HL-60 (cell line): ENCODE measurements around the gene ASS1.

Source experiments
- DNase-seq, 2 experiments: peaks; one replicate each; pipeline ENCODE4 v3.0.0-alpha.2; 2010 to 2020; ENCODE audit warnings: low read depth in 1 of 2, low spot score in 1 of 2
- H3K27ac ChIP-seq: fragments of 250-450 bp; sonication (Bioruptor Pico); replicated peaks from 2 replicates; pipeline ENCODE4 v1.5.1; 2020; ENCODE audit warnings: mild to moderate bottlenecking, moderate library complexity
- H3K27me3 ChIP-seq: fragments of 250-450 bp; sonication (Bioruptor Pico); 2 replicates; pipeline ENCODE4 v1.5.1; 2021; ENCODE audit warnings: mild to moderate bottlenecking, moderate library complexity; ENCODE audit not compliant: insufficient read depth, poor library complexity, severe bottlenecking
- H3K4me3 ChIP-seq: replicated peaks from 2 replicates; pipeline ENCODE4 v1.5.1; 2011; ENCODE audit warnings: mild to moderate bottlenecking, control low read depth, low read length; ENCODE audit not compliant: insufficient read depth
- GABPA ChIP-seq: IDR thresholded peaks from 2 replicates; pipeline ENCODE4 v1.6.1; 2012; ENCODE audit warnings: low read depth
- POLR2AphosphoS5 ChIP-seq: IDR thresholded peaks from 2 replicates; pipeline ENCODE4 v1.6.1; 2012; ENCODE audit warnings: low read depth
- SPI1 ChIP-seq: IDR thresholded peaks from 2 replicates; pipeline ENCODE4 v1.6.1; 2012; ENCODE audit warnings: low read depth, mild to moderate bottlenecking, borderline replicate concordance
- TF ChIP-seq, protein P1 (sequence below): IDR thresholded peaks from one replicate; pipeline ENCODE4 v1.5.1; 2011; ENCODE audit warnings: low read length, control low read depth, inconsistent platforms; ENCODE audit not compliant: insufficient read depth
- TF ChIP-seq, protein P2 (sequence below): IDR thresholded peaks from 2 replicates; pipeline ENCODE4 v1.6.1; 2012; ENCODE audit warnings: low read depth; ENCODE audit not compliant: insufficient replicate concordance

The ASS1 gene

DNA sequence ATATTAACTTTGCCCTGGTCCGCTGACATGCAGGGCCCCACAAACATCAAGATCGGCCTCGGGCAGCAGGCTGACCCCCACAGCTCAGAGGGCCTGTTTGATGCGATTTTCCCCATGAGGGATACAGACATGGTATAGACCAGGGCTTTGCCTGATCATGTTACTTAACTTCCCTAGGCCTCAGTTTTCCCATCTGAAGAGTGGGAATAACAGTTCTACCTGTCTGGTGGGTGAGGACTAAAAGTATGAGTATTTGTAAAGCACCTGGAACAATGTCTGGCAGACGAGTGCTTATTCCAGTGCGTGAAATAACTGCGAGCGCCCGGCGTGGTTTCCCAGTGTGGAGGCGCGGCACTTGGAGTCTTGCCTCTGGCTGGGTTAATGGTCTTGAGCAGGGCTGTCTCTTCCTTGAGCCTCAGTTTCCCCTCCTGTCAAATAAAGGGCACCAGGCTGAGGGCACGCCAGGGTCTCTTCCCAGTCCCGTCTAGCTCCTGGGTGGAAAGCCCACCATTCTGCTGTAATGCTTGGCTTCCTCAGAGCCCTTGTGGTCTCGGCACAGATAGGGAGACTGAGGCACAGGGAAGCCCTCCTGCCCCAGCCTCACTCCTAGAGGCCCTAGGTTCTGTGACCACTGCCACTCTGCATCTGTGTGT is 47.2 kb downstream of the ASS1 start:
- H3K27ac ChIP-seq, result no peak overlapping the region
- no peaks in the 10 kb centered on the region for H3K27me3 ChIP-seq
- no peak for DNase-seq
- no peak for TF ChIP-seq SPI1
- TF ChIP-seq GABPA, result no peak
- no peak overlapping the region for H3K4me3 ChIP-seq

DNA sequence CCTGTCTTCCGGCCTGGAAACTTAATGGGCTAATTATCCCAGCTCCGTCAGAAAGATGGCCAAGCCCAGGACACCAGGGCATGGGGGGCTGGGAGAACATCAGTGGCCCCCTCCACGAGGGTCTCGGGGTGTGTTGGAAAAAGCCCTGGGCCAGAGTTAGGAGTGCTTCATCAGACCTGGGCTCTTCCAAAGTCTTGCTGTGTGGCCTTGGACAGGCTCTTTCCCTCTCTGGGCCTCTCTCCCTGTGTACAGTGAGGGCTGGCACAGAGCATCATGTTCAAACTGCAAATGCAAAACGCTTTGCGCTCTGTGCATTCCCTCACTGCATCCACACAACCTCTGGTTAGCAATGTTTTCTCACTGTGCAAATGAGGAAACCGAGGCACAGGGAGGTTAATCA is 48.3 kb downstream of the ASS1 start:
- TF ChIP-seq, protein P1, sequence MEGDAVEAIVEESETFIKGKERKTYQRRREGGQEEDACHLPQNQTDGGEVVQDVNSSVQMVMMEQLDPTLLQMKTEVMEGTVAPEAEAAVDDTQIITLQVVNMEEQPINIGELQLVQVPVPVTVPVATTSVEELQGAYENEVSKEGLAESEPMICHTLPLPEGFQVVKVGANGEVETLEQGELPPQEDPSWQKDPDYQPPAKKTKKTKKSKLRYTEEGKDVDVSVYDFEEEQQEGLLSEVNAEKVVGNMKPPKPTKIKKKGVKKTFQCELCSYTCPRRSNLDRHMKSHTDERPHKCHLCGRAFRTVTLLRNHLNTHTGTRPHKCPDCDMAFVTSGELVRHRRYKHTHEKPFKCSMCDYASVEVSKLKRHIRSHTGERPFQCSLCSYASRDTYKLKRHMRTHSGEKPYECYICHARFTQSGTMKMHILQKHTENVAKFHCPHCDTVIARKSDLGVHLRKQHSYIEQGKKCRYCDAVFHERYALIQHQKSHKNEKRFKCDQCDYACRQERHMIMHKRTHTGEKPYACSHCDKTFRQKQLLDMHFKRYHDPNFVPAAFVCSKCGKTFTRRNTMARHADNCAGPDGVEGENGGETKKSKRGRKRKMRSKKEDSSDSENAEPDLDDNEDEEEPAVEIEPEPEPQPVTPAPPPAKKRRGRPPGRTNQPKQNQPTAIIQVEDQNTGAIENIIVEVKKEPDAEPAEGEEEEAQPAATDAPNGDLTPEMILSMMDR, result no peak
- TF ChIP-seq POLR2AphosphoS5 (no peak), SPI1 (no peak), GABPA (no peak)
- TF ChIP-seq, protein P2, sequence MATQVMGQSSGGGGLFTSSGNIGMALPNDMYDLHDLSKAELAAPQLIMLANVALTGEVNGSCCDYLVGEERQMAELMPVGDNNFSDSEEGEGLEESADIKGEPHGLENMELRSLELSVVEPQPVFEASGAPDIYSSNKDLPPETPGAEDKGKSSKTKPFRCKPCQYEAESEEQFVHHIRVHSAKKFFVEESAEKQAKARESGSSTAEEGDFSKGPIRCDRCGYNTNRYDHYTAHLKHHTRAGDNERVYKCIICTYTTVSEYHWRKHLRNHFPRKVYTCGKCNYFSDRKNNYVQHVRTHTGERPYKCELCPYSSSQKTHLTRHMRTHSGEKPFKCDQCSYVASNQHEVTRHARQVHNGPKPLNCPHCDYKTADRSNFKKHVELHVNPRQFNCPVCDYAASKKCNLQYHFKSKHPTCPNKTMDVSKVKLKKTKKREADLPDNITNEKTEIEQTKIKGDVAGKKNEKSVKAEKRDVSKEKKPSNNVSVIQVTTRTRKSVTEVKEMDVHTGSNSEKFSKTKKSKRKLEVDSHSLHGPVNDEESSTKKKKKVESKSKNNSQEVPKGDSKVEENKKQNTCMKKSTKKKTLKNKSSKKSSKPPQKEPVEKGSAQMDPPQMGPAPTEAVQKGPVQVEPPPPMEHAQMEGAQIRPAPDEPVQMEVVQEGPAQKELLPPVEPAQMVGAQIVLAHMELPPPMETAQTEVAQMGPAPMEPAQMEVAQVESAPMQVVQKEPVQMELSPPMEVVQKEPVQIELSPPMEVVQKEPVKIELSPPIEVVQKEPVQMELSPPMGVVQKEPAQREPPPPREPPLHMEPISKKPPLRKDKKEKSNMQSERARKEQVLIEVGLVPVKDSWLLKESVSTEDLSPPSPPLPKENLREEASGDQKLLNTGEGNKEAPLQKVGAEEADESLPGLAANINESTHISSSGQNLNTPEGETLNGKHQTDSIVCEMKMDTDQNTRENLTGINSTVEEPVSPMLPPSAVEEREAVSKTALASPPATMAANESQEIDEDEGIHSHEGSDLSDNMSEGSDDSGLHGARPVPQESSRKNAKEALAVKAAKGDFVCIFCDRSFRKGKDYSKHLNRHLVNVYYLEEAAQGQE, result no peak
- Histone ChIP-seq H3K27me3 (no peaks in the 10 kb centered on the region), H3K4me3 (no peak overlapping the region), H3K27ac (no peak overlapping the region)
- DNase-seq, result no peak

DNA sequence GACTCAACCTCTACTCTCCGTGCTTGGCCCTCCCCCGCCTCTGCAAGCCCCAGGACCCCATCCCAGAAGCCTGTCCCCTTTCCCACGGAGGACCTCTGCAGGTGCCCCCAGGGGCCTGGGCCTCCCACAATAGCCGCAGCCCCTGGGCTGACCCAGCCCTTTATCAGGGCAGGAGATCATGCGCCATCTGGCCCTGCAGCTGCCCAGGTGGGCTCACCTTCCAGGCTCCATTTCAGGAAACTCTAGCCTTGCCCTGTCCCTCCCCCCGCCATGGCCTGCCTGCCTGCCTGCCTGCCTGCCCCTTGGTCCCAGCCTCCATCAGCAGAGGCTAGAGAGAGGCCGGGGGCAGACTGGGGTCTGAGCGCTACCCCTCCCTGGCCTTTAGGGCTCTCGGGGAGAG is 48.7 kb downstream of the ASS1 start:
- Histone ChIP-seq H3K27me3 (no peaks in the 10 kb centered on the region), H3K4me3 (no peak overlapping the region), H3K27ac (no peak overlapping the region)
- no peak for DNase-seq
- TF ChIP-seq POLR2AphosphoS5, result no peak
- TF ChIP-seq, protein P2, result no peak
- TF ChIP-seq, protein P1, result no peak
- TF ChIP-seq SPI1, result no peak
- no peak for TF ChIP-seq GABPA

DNA sequence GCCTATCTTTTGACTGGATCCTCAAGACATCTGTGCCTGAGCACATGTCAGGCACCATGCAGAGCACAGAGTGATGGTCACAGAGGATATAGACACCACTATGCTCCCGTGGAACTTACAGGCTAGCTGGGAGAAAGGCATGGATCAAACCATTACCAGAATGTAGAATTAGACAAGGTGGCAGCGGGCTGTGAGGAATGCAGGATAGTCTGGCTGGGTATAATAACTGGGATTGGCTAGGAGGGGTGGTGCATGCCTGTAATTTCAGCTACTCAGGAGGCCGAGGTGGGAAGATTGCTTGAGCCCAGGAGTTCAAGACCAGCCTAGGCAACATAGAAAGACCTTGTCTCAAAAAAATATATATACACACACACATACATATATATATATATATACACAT is 50.3 kb downstream of the ASS1 start:
- no peak for DNase-seq
- TF ChIP-seq GABPA (no peak), SPI1 (no peak), POLR2AphosphoS5 (no peak)
- TF ChIP-seq, protein P1, result no peak
- TF ChIP-seq, protein P2, result no peak
- H3K27me3 ChIP-seq, result no peaks in the 10 kb centered on the region
- no peak overlapping the region for H3K4me3 ChIP-seq
- no peak overlapping the region for H3K27ac ChIP-seq
